Measurements from ENCODE around the gene NDE1. TPM values are rescaled to one million over a fixed set of nuclear protein-coding genes. Genes with fewer than 3 reads are reported as not detected.

Gene NDE1
- total and polyA plus RNA-seq, 2 donors (not counting 1 experiment from before 2014, with no cell fraction given) = 33.5 to 149 TPM

GRCh38 chr16:15639061-15639568 lies 10.9 kb upstream of the NDE1 start:
- 6% methylated on average over 10 of the region's 11 CpGs for WGBS (ENCODE audit: insufficient coverage)
- POLR2A ChIA-PET = interaction anchor here (2.0 kb wide), 1 partner anchor 48 kb away, joined by 6 read pairs; no protein-coding TSS in a partner anchor
- ATAC-seq (ENCODE audit: low read depth) (peak; percentile 2), DNase-seq (peak; percentile 65)
- Histone ChIP-seq H3K4me2 (replicated peaks; ENCODE audit: low read depth, low read length, poor library complexity, severe bottlenecking) (peak overlapping the region; percentile 71), H3K4me3 (ENCODE audit: control extremely low read depth in 1 of 5, extremely low read depth in 1 of 5, insufficient read depth in 1 of 5, low read depth in 2 of 5, low read length in 4 of 5) (peak overlapping the region in 4 of 5 experiments; percentile 14 to 36 (median 28)), H3K27me3 (replicated peaks in 1 of 4; ENCODE audit: control extremely low read depth in 1 of 4, control insufficient read depth in 3 of 4, insufficient read depth in 4 of 4, low read length in 3 of 4) (no peaks in the 10 kb centered on the region), H3K36me3 (replicated peaks in 1 of 2; ENCODE audit: control extremely low read depth in 1 of 2, control insufficient read depth in 1 of 2, extremely low read depth in 1 of 2, insufficient read depth in 2 of 2, low read length in 1 of 2) (peaks cover 4 to 47% of the 10 kb centered on the region in 2 experiments), H3K27ac (ENCODE audit: low read length in 2 of 2) (peak overlapping the region; percentile 83 to 100), H3K9me3 (ENCODE audit: control extremely low read depth in 1 of 3, control insufficient read depth in 2 of 3, insufficient read depth in 1 of 3, low read length in 2 of 3) (no peaks in the 10 kb centered on the region), H4K20me1 (ENCODE audit: control insufficient read depth, insufficient read depth, low read length, poor library complexity, severe bottlenecking) (no peaks in the 10 kb centered on the region), H3K79me2 (ENCODE audit: control insufficient read depth, insufficient read depth, low read length) (peaks cover 73% of the 10 kb centered on the region), H3K4me1 (ENCODE audit: control insufficient read depth in 2 of 2, insufficient read depth in 2 of 2, low read length in 2 of 2) (peaks cover 80 to 83% of the 10 kb centered on the region in 2 donors), H2AFZ (ENCODE audit: insufficient read depth, low read depth, low read length, poor library complexity, severe bottlenecking) (no peak overlapping the region), H3K9ac (ENCODE audit: low read length) (peak overlapping the region; percentile 13)
- no peaks in the 10 kb centered on the region for H3K9me3 Mint-ChIP-seq (ENCODE audit: insufficient read depth)
- H3K27ac Mint-ChIP-seq = peak overlapping the region; percentile 86
- intact Hi-C loops (cut with micrococcal nuclease) = loop anchor here (5.0 kb wide), 1 partner anchor 33 kb away; no protein-coding TSS in a partner anchor
- H3K4me3 Mint-ChIP-seq = peak overlapping the region; percentile 78
- H3K27me3 Mint-ChIP-seq = no peaks in the 10 kb centered on the region
- peaks cover 81% of the 10 kb centered on the region for H3K4me1 Mint-ChIP-seq
- CTCF ChIA-PET = interaction anchor here (1.5 to 1.6 kb wide), 2 partner anchors 14 to 48 kb away, joined by 3 to 8 read pairs; no protein-coding TSS in a partner anchor
- TF ChIP-seq CTCF (IDR thresholded peaks at IDR 0.05) (no peak), EZH2 (IDR thresholded peaks at IDR 0.05; ENCODE audit: borderline replicate concordance, insufficient read depth, low read depth, low read length, poor library complexity, severe bottlenecking) (no peak)

- Histone ChIP-seq H3K4me1 (ENCODE audit: control insufficient read depth in 2 of 2, insufficient read depth in 2 of 2, low read length in 2 of 2) (peaks cover 64 to 69% of the 10 kb centered on the region in 2 donors), H3K27ac (ENCODE audit: low read length in 2 of 2) (peak overlapping the region; percentile 83 to 100), H3K9ac (ENCODE audit: low read length) (peak overlapping the region; percentile 90), H3K9me3 (ENCODE audit: control extremely low read depth in 1 of 3, control insufficient read depth in 2 of 3, insufficient read depth in 1 of 3, low read length in 2 of 3) (no peaks in the 10 kb centered on the region), H3K4me2 (replicated peaks; ENCODE audit: low read depth, low read length, poor library complexity, severe bottlenecking) (peak overlapping the region; percentile 71), H4K20me1 (ENCODE audit: control insufficient read depth, insufficient read depth, low read length, poor library complexity, severe bottlenecking) (no peaks in the 10 kb centered on the region), H3K27me3 (replicated peaks in 1 of 4; ENCODE audit: control extremely low read depth in 1 of 4, control insufficient read depth in 3 of 4, insufficient read depth in 4 of 4, low read length in 3 of 4) (no peaks in the 10 kb centered on the region), H3K4me3 (ENCODE audit: control extremely low read depth in 1 of 5, extremely low read depth in 1 of 5, insufficient read depth in 1 of 5, low read depth in 2 of 5, low read length in 4 of 5) (peak overlapping the region in 4 of 5 experiments; percentile 87 to 96 (median 89)), H2AFZ (ENCODE audit: insufficient read depth, low read depth, low read length, poor library complexity, severe bottlenecking) (no peak overlapping the region), H3K79me2 (ENCODE audit: control insufficient read depth, insufficient read depth, low read length) (peaks cover 54% of the 10 kb centered on the region), H3K36me3 (replicated peaks in 1 of 2; ENCODE audit: control extremely low read depth in 1 of 2, control insufficient read depth in 1 of 2, extremely low read depth in 1 of 2, insufficient read depth in 2 of 2, low read length in 1 of 2) (peaks cover 0 to 29% of the 10 kb centered on the region in 2 experiments)
- H3K9me3 Mint-ChIP-seq (ENCODE audit: insufficient read depth) = no peaks in the 10 kb centered on the region
- 17% methylated on average over 2 of the region's 4 CpGs for WGBS (ENCODE audit: insufficient coverage)
- H3K4me1 Mint-ChIP-seq = peaks cover 68% of the 10 kb centered on the region
- H3K27me3 Mint-ChIP-seq = no peaks in the 10 kb centered on the region
- peak overlapping the region; percentile 98 for H3K27ac Mint-ChIP-seq
- no peak for TF ChIP-seq EZH2 (IDR thresholded peaks at IDR 0.05; ENCODE audit: borderline replicate concordance, insufficient read depth, low read depth, low read length, poor library complexity, severe bottlenecking)
- TF ChIP-seq CTCF (IDR thresholded peaks at IDR 0.05) = no peak
- no peak for ATAC-seq (ENCODE audit: low read depth)
- intact Hi-C loops (cut with micrococcal nuclease) = loop anchor here (5.0 kb wide), 1 partner anchor 61 kb away; no protein-coding TSS in a partner anchor
- peak overlapping the region; percentile 95 for H3K4me3 Mint-ChIP-seq
- peak; percentile 24 for DNase-seq
- ChIA-PET POLR2A (no interaction called here), CTCF (interaction anchor here (1.7 to 4.2 kb wide), 4 partner anchors 9 to 214 kb away, joined by 6 to 57 read pairs (median 20); no protein-coding TSS in a partner anchor)
Measured at GRCh38 chr16:15640966-15641365, 9.1 kb upstream of the NDE1 start.
